Lung (tissue), 12 donors: ENCODE results near the gene HTR2B. TPM values are rescaled to one million over a fixed set of nuclear protein-coding genes. Genes with fewer than 3 reads are reported as not detected.

ENCODE experiments used
- ATAC-seq: fragments of 200-7000 bp; cut with Tn5 transposase; one replicate; pipeline ENCODE4 v1.9.1; 2020; ENCODE audit warnings: moderate number of reproducible peaks; ENCODE audit not compliant: insufficient read depth, low FRiP score
- DNase-seq, 3 donors: peaks; one replicate each; pipeline ENCODE4 v3.0.0-alpha.2; 2013 to 2017
- H3K27ac ChIP-seq, 2 donors: one replicate each; pipeline ENCODE4 v1.5.1; 2013; ENCODE audit warnings: mild to moderate bottlenecking in 2 of 2, moderate library complexity in 2 of 2, control low read depth in 1 of 2, inconsistent platforms in 1 of 2, low read depth in 1 of 2, low read length in 1 of 2
- H3K27me3 ChIP-seq, 3 donors: one replicate each; pipeline ENCODE4 v1.5.1; 2013; ENCODE audit warnings: low read length in 2 of 3; ENCODE audit not compliant: control insufficient read depth in 3 of 3, insufficient read depth in 3 of 3
- H3K36me3 ChIP-seq, 4 donors: one replicate each; pipeline ENCODE4 v1.5.1; 2013; ENCODE audit warnings: low read length in 4 of 4, mild to moderate bottlenecking in 1 of 4, moderate library complexity in 1 of 4; ENCODE audit not compliant: control insufficient read depth in 4 of 4, insufficient read depth in 4 of 4
- H3K4me1 ChIP-seq, 5 donors: one replicate each; pipeline ENCODE4 v1.5.1; 2013; ENCODE audit warnings: low read length in 5 of 5, mild to moderate bottlenecking in 2 of 5, moderate library complexity in 1 of 5; ENCODE audit not compliant: control insufficient read depth in 5 of 5, insufficient read depth in 5 of 5
- H3K4me3 ChIP-seq: one replicate; pipeline ENCODE4 v1.5.1; 2013; ENCODE audit warnings: mild to moderate bottlenecking, control low read depth, moderate library complexity
- H3K9ac ChIP-seq, 2 donors: one replicate each; pipeline ENCODE4 v1.5.1; 2013; ENCODE audit warnings: low read length in 2 of 2, control low read depth in 1 of 2; ENCODE audit not compliant: insufficient read depth in 1 of 2
- H3K9me3 ChIP-seq, 4 donors: one replicate each; pipeline ENCODE4 v1.5.1; 2013; ENCODE audit warnings: low read length in 3 of 4, mild to moderate bottlenecking in 1 of 4, moderate library complexity in 1 of 4; ENCODE audit not compliant: control insufficient read depth in 4 of 4, insufficient read depth in 3 of 4
- CTCF ChIP-seq: IDR thresholded peaks from 2 replicates; pipeline ENCODE4 v1.5.1; 2012; ENCODE audit warnings: mild to moderate bottlenecking; ENCODE audit errors: control extremely low read depth, extremely low read depth
- WGBS, 2 donors: extraction: QIAGEN DNeasy Blood & Tissue Kit; methylation state at CpG; one replicate each; pipeline ENCODE4 v1.1.7; 2013; 5-methylcytosine and 5-hydroxymethylcytosine counted together
- polyA plus RNA-seq, 2 donors: library from polyadenylated mRNA; stranded (reverse); fragments of 200-250 nt; gene quantifications; one replicate each; pipeline ENCODE4 v1.2.1, GENCODE V29; 2013
- total RNA-seq, 2 donors: library from RNA; depleted of rRNA in 1 of 2; stranded (reverse); fragments of >200 nt in 1 of 2; gene quantifications; one replicate each; pipeline ENCODE4 v1.2.1, GENCODE V29; 2014 to 2021
- donor health status: control.
- donor health status: control.
- donor health status: Bipolar disorder and iron deficiency.
- donor health status: healthy.
- donor health status: DM: yes; HTN: yes; CAD: no.

Gene HTR2B
- total and polyA plus RNA-seq, 4 donors, result 0.09 to 0.31 (median 0.16) TPM

- peaks cover 6 to 37% (median 22%) of the 10 kb centered on the region in 4 donors for H3K36me3 ChIP-seq
- 100% methylated on average over 1 of the region's 1 CpG for WGBS, 2 donors
Observed at GRCh38 chr2:231063347-231063746, 61.5 kb downstream of the HTR2B start.

DNA sequence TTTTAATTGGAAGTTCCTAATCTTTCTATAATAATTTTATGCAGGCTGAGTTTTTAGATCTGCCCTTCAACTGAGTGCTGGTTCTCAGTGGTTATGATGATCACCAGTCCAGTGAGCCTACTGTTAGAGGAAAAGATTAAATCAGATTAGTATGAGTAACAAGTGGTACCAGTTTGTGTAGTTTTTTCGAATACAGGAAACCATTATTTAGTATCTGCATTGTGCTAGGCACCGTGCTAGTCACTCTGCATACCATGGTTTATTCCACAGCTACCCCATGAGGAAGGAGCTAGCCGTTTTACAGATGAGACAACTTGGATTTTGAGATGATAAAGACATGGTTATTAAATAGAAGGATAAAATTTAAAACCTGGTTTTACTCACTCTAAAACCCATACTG, 62.1 kb downstream of the HTR2B start:
- no peak for DNase-seq
- 73 to 85% methylated on average over 3 of the region's 3 CpGs for WGBS, 2 donors
- H3K4me3 ChIP-seq, result no peak overlapping the region
- no peak overlapping the region for H3K9ac ChIP-seq
- no peaks in the 10 kb centered on the region for H3K27me3 ChIP-seq
- no peak for TF ChIP-seq CTCF
- H3K9me3 ChIP-seq, result no peaks in the 10 kb centered on the region
- peaks cover 0 to 22% (median 11%) of the 10 kb centered on the region in 5 donors for H3K4me1 ChIP-seq
- no peak for ATAC-seq
- no peak overlapping the region for H3K27ac ChIP-seq
- H3K36me3 ChIP-seq, result peaks cover 4 to 35% (median 19%) of the 10 kb centered on the region in 4 donors

More at GRCh38 chr2:231063347-231063746, 61.5 kb downstream of the HTR2B start:
- no peaks in the 10 kb centered on the region for H3K9me3 ChIP-seq
- ATAC-seq, result no peak
- H3K27me3 ChIP-seq, result no peaks in the 10 kb centered on the region
- no peak for DNase-seq
- H3K4me1 ChIP-seq, result peaks cover 0 to 17% (median 5%) of the 10 kb centered on the region in 5 donors
- no peak for TF ChIP-seq CTCF
- H3K27ac ChIP-seq, result no peak overlapping the region
- H3K4me3 ChIP-seq, result no peak overlapping the region
- H3K9ac ChIP-seq, result no peak overlapping the region

- peaks cover 0 to 26% (median 10%) of the 10 kb centered on the region in 4 donors for H3K36me3 ChIP-seq
- no peak overlapping the region for H3K27ac ChIP-seq
- WGBS, 2 donors, result 83 to 93% methylated on average over 2 of the region's 2 CpGs
- no peaks in the 10 kb centered on the region for H3K9me3 ChIP-seq
- H3K27me3 ChIP-seq, result no peaks in the 10 kb centered on the region
- peaks cover 0 to 24% (median 13%) of the 10 kb centered on the region in 5 donors for H3K4me1 ChIP-seq
- DNase-seq (no peak), ATAC-seq (no peak)
- no peak for TF ChIP-seq CTCF
- no peak overlapping the region for H3K4me3 ChIP-seq
- no peak overlapping the region for H3K9ac ChIP-seq
Observed at GRCh38 chr2:231059756-231060155, 65.1 kb downstream of the HTR2B start.
